ENCODE measurements around the gene IGF1. TPM values are rescaled to one million over a fixed set of nuclear protein-coding genes. Genes with fewer than 3 reads are reported as not detected.
A peak's percentile ranks its signal among the peaks of the same experiment; 100 is the strongest.

Gene IGF1
- total RNA-seq (2014; rRNA removed; shearing (Covaris generic); ENCODE audit: low replicate concordance): not detected in 2 replicates

GRCh38 chr12:102480406-102480805, at the start of gene IGF1:
Gene IGF1 (minus strand): TSS chr12:102480563. CDS start chr12:102480381, 182 bp downstream.
- no peak within 1 kb of the TSS for H3K4me3 ChIP-seq (ENCODE audit: low read length)
- no peaks in the 10 kb centered on the region for H3K36me3 ChIP-seq (ENCODE audit: insufficient read depth, low read length)
- no peaks in the 10 kb centered on the region for H3K79me2 ChIP-seq (ENCODE audit: low read length)
- H3K4me1 ChIP-seq (ENCODE audit: low read length): peaks cover 16% of the 10 kb centered on the region
- no peaks in the 10 kb centered on the region for H3K27me3 ChIP-seq (ENCODE audit: low read length)
- H2AFZ ChIP-seq (ENCODE audit: low read length): no peak within 1 kb of the TSS
- no peaks in the 10 kb centered on the region for H3K9me2 ChIP-seq (replicated peaks; ENCODE audit: insufficient read depth, low read length)
- H3K9me3 ChIP-seq (ENCODE audit: low read length): no peaks in the 10 kb centered on the region
- no peak within 1 kb of the TSS for H3K27ac ChIP-seq (ENCODE audit: low read length)
- no peaks in the 10 kb centered on the region for H4K20me1 ChIP-seq (ENCODE audit: insufficient read depth, low read depth, low read length)
- H3K9ac ChIP-seq (ENCODE audit: low read length): no peak within 1 kb of the TSS
- H3K4me2 ChIP-seq (ENCODE audit: low read depth, low read length, poor library complexity, severe bottlenecking): no peak within 1 kb of the TSS
- no peak for DNase-seq

GRCh38 chr12:102528111-102528510, 47.7 kb upstream of the IGF1 start:
- no peak overlapping the region for H3K4me3 ChIP-seq (ENCODE audit: low read length)
- H3K27me3 ChIP-seq (ENCODE audit: low read length): no peaks in the 10 kb centered on the region
- H3K4me2 ChIP-seq (ENCODE audit: low read depth, low read length, poor library complexity, severe bottlenecking): no peak overlapping the region

GRCh38 chr12:102527171-102527720, 46.9 kb upstream of the IGF1 start:
- no peaks in the 10 kb centered on the region for H3K9me3 ChIP-seq (ENCODE audit: low read length)
- H3K9me2 ChIP-seq (replicated peaks; ENCODE audit: insufficient read depth, low read length): no peaks in the 10 kb centered on the region
- no peak overlapping the region for H2AFZ ChIP-seq (ENCODE audit: low read length)
- no peak overlapping the region for H3K4me3 ChIP-seq (ENCODE audit: low read length)
- no peaks in the 10 kb centered on the region for H4K20me1 ChIP-seq (ENCODE audit: insufficient read depth, low read depth, low read length)
- H3K79me2 ChIP-seq (ENCODE audit: low read length): no peaks in the 10 kb centered on the region
- no peak overlapping the region for H3K9ac ChIP-seq (ENCODE audit: low read length)
- no peaks in the 10 kb centered on the region for H3K27me3 ChIP-seq (ENCODE audit: low read length)
- H3K27ac ChIP-seq (ENCODE audit: low read length): no peak overlapping the region
- no peak overlapping the region for H3K4me2 ChIP-seq (ENCODE audit: low read depth, low read length, poor library complexity, severe bottlenecking)
- no peaks in the 10 kb centered on the region for H3K36me3 ChIP-seq (ENCODE audit: insufficient read depth, low read length)
- no peaks in the 10 kb centered on the region for H3K4me1 ChIP-seq (ENCODE audit: low read length)
- DNase-seq: no peak

More at GRCh38 chr12:102528111-102528510, 47.7 kb upstream of the IGF1 start:
- Histone ChIP-seq H3K79me2 (ENCODE audit: low read length) (no peaks in the 10 kb centered on the region), H3K9ac (ENCODE audit: low read length) (no peak overlapping the region), H3K9me3 (ENCODE audit: low read length) (no peaks in the 10 kb centered on the region), H3K27ac (ENCODE audit: low read length) (no peak overlapping the region), H3K4me1 (ENCODE audit: low read length) (no peaks in the 10 kb centered on the region), H2AFZ (ENCODE audit: low read length) (no peak overlapping the region), H4K20me1 (ENCODE audit: insufficient read depth, low read depth, low read length) (no peaks in the 10 kb centered on the region), H3K36me3 (ENCODE audit: insufficient read depth, low read length) (no peaks in the 10 kb centered on the region), H3K9me2 (replicated peaks; ENCODE audit: insufficient read depth, low read length) (no peaks in the 10 kb centered on the region)
- DNase-seq: no peak

GRCh38 chr12:102526656-102527055, 46.3 kb upstream of the IGF1 start:
- Histone ChIP-seq H3K36me3 (ENCODE audit: insufficient read depth, low read length) (no peaks in the 10 kb centered on the region), H3K4me3 (ENCODE audit: low read length) (no peak overlapping the region), H3K9me2 (replicated peaks; ENCODE audit: insufficient read depth, low read length) (no peaks in the 10 kb centered on the region), H2AFZ (ENCODE audit: low read length) (no peak overlapping the region), H3K27ac (ENCODE audit: low read length) (no peak overlapping the region), H3K4me1 (ENCODE audit: low read length) (no peaks in the 10 kb centered on the region), H4K20me1 (ENCODE audit: insufficient read depth, low read depth, low read length) (no peaks in the 10 kb centered on the region), H3K4me2 (ENCODE audit: low read depth, low read length, poor library complexity, severe bottlenecking) (no peak overlapping the region), H3K27me3 (ENCODE audit: low read length) (no peaks in the 10 kb centered on the region), H3K9ac (ENCODE audit: low read length) (no peak overlapping the region), H3K79me2 (ENCODE audit: low read length) (no peaks in the 10 kb centered on the region), H3K9me3 (ENCODE audit: low read length) (no peaks in the 10 kb centered on the region)
- no peak for DNase-seq

GRCh38 chr12:102522768-102523167, 42.4 kb upstream of the IGF1 start:
- Histone ChIP-seq H3K9me2 (replicated peaks; ENCODE audit: insufficient read depth, low read length) (no peaks in the 10 kb centered on the region), H3K9me3 (ENCODE audit: low read length) (no peaks in the 10 kb centered on the region), H3K36me3 (ENCODE audit: insufficient read depth, low read length) (no peaks in the 10 kb centered on the region)

GRCh38 chr12:102521662-102522277, 41.4 kb upstream of the IGF1 start:
- Histone ChIP-seq H3K27me3 (ENCODE audit: low read length) (no peaks in the 10 kb centered on the region), H3K9ac (ENCODE audit: low read length) (no peak overlapping the region), H3K4me1 (ENCODE audit: low read length) (no peaks in the 10 kb centered on the region), H3K4me2 (ENCODE audit: low read depth, low read length, poor library complexity, severe bottlenecking) (no peak overlapping the region), H3K4me3 (ENCODE audit: low read length) (no peak overlapping the region), H4K20me1 (ENCODE audit: insufficient read depth, low read depth, low read length) (no peaks in the 10 kb centered on the region), H3K36me3 (ENCODE audit: insufficient read depth, low read length) (no peaks in the 10 kb centered on the region), H3K79me2 (ENCODE audit: low read length) (no peaks in the 10 kb centered on the region), H3K27ac (ENCODE audit: low read length) (no peak overlapping the region), H3K9me2 (replicated peaks; ENCODE audit: insufficient read depth, low read length) (no peaks in the 10 kb centered on the region), H2AFZ (ENCODE audit: low read length) (no peak overlapping the region), H3K9me3 (ENCODE audit: low read length) (no peaks in the 10 kb centered on the region)
- peak; percentile 22 for DNase-seq

More at GRCh38 chr12:102522768-102523167, 42.4 kb upstream of the IGF1 start:
- Histone ChIP-seq H3K27me3 (ENCODE audit: low read length) (no peaks in the 10 kb centered on the region), H3K4me1 (ENCODE audit: low read length) (no peaks in the 10 kb centered on the region), H2AFZ (ENCODE audit: low read length) (no peak overlapping the region), H3K79me2 (ENCODE audit: low read length) (no peaks in the 10 kb centered on the region), H3K4me3 (ENCODE audit: low read length) (no peak overlapping the region), H4K20me1 (ENCODE audit: insufficient read depth, low read depth, low read length) (no peaks in the 10 kb centered on the region), H3K27ac (ENCODE audit: low read length) (no peak overlapping the region), H3K4me2 (ENCODE audit: low read depth, low read length, poor library complexity, severe bottlenecking) (no peak overlapping the region), H3K9ac (ENCODE audit: low read length) (no peak overlapping the region)
- peak; percentile 42 for DNase-seq

- H3K4me3 ChIP-seq (ENCODE audit: low read length): no peak overlapping the region
- H3K9me3 ChIP-seq (ENCODE audit: low read length): no peaks in the 10 kb centered on the region
- H4K20me1 ChIP-seq (ENCODE audit: insufficient read depth, low read depth, low read length): no peaks in the 10 kb centered on the region
- no peaks in the 10 kb centered on the region for H3K27me3 ChIP-seq (ENCODE audit: low read length)
- DNase-seq: no peak
- no peaks in the 10 kb centered on the region for H3K9me2 ChIP-seq (replicated peaks; ENCODE audit: insufficient read depth, low read length)
- H2AFZ ChIP-seq (ENCODE audit: low read length): no peak overlapping the region
- no peak overlapping the region for H3K9ac ChIP-seq (ENCODE audit: low read length)
- H3K27ac ChIP-seq (ENCODE audit: low read length): no peak overlapping the region
- no peak overlapping the region for H3K4me2 ChIP-seq (ENCODE audit: low read depth, low read length, poor library complexity, severe bottlenecking)
- no peaks in the 10 kb centered on the region for H3K79me2 ChIP-seq (ENCODE audit: low read length)
- H3K36me3 ChIP-seq (ENCODE audit: insufficient read depth, low read length): no peaks in the 10 kb centered on the region
- H3K4me1 ChIP-seq (ENCODE audit: low read length): no peaks in the 10 kb centered on the region
These were observed 38.5 kb upstream of the IGF1 start for GRCh38 chr12:102518871-102519270.

- H3K9me2 ChIP-seq (replicated peaks; ENCODE audit: insufficient read depth, low read length): no peaks in the 10 kb centered on the region
- no peak overlapping the region for H2AFZ ChIP-seq (ENCODE audit: low read length)
- H3K9ac ChIP-seq (ENCODE audit: low read length): no peak overlapping the region
- no peaks in the 10 kb centered on the region for H3K27me3 ChIP-seq (ENCODE audit: low read length)
- no peak overlapping the region for H3K4me2 ChIP-seq (ENCODE audit: low read depth, low read length, poor library complexity, severe bottlenecking)
- H4K20me1 ChIP-seq (ENCODE audit: insufficient read depth, low read depth, low read length): no peaks in the 10 kb centered on the region
- H3K9me3 ChIP-seq (ENCODE audit: low read length): no peaks in the 10 kb centered on the region
- H3K4me3 ChIP-seq (ENCODE audit: low read length): no peak overlapping the region
- no peaks in the 10 kb centered on the region for H3K36me3 ChIP-seq (ENCODE audit: insufficient read depth, low read length)
- no peaks in the 10 kb centered on the region for H3K79me2 ChIP-seq (ENCODE audit: low read length)
- no peak overlapping the region for H3K27ac ChIP-seq (ENCODE audit: low read length)
- DNase-seq: no peak
- H3K4me1 ChIP-seq (ENCODE audit: low read length): no peaks in the 10 kb centered on the region
These were observed 34.3 kb upstream of the IGF1 start for GRCh38 chr12:102514696-102515095.
